B cell (primary cell): Measurements from ENCODE around the gene PDE6A. TPM values are rescaled to one million over a fixed set of nuclear protein-coding genes. Genes with fewer than 3 reads are reported as not detected.

Source experiments
- ATAC-seq: fragments of 200-7000 bp; cut with Tn5 transposase; one replicate; pipeline ENCODE4 v1.10.0; 2021; ENCODE audit warnings: low read depth, mild to moderate bottlenecking, moderate number of reproducible peaks, moderate library complexity
- CTCF ChIA-PET: fragments of 350-600 bp; sonication (Branson Sonifier 250); formaldehyde crosslinking; loops from one replicate; lab custom pipeline; 2021; ENCODE audit warnings: antibody characterized with exemption, inconsistent platforms; lab: Charles Lee
- POLR2A ChIA-PET: fragments of 350-600 bp; sonication (Branson Sonifier 250); formaldehyde crosslinking; loops from one replicate; lab custom pipeline; 2021; ENCODE audit warnings: antibody characterized with exemption; lab: Charles Lee
- DNase-seq: peaks from one replicate; pipeline ENCODE4 v3.0.0; 2013
- H2AFZ ChIP-seq: 2 replicates; pipeline ENCODE4 v1.6.1; 2012; ENCODE audit warnings: mild to moderate bottlenecking, low read depth, low read length; ENCODE audit not compliant: insufficient read depth, poor library complexity, severe bottlenecking
- H3K27ac ChIP-seq, 2 donors: 1 replicate in 1 of 2; 2 replicates in 1 of 2; pipeline ENCODE4 v1.5.1; 2012 to 2013; ENCODE audit warnings: low read length in 2 of 2, mild to moderate bottlenecking in 2 of 2, moderate library complexity in 1 of 2
- H3K27me3 ChIP-seq, 4 experiments: fragments of 200-600 bp in 1 of 4; sonication (generic) in 1 of 4; replicated peaks in 1 of 4; 1 replicate in 2 of 4; 2 replicates in 2 of 4; pipeline versions ENCODE4 v1.6.1 to v1.7.0; 2013 to 2016; ENCODE audit warnings: low read length in 3 of 4, mild to moderate bottlenecking in 2 of 4, mixed read lengths in 1 of 4, moderate library complexity in 1 of 4; ENCODE audit not compliant: insufficient read depth in 4 of 4, control insufficient read depth in 3 of 4; ENCODE audit errors: control extremely low read depth in 1 of 4
- H3K36me3 ChIP-seq, 2 experiments: replicated peaks in 1 of 2; 1 replicate in 1 of 2; 2 replicates in 1 of 2; pipeline versions ENCODE4 v1.6.1 to v1.7.1; 2013; ENCODE audit warnings: low read length in 1 of 2; ENCODE audit not compliant: insufficient read depth in 2 of 2, control insufficient read depth in 1 of 2; ENCODE audit errors: control extremely low read depth in 1 of 2, extremely low read depth in 1 of 2
- H3K4me1 ChIP-seq, 2 donors: fragments of 200-600 bp in 1 of 2; sonication (generic) in 1 of 2; 1 replicate in 1 of 2; 2 replicates in 1 of 2; pipeline versions ENCODE4 v1.5.1 to v1.6.1; 2013 to 2017; ENCODE audit warnings: low read length in 2 of 2; ENCODE audit not compliant: control insufficient read depth in 2 of 2, insufficient read depth in 2 of 2
- H3K4me2 ChIP-seq: replicated peaks from 2 replicates; pipeline ENCODE3; 2012; ENCODE audit warnings: mild to moderate bottlenecking, low read depth, low read length; ENCODE audit not compliant: poor library complexity, severe bottlenecking
- H3K4me3 ChIP-seq, 5 experiments: fragments of 200-600 bp in 1 of 5; sonication (generic) in 1 of 5; 1 replicate in 3 of 5; 2 replicates in 2 of 5; pipeline versions ENCODE4 v1.5.1 to v1.7.0; 2011 to 2016; ENCODE audit warnings: low read length in 4 of 5, mild to moderate bottlenecking in 4 of 5, low read depth in 2 of 5, control low read depth in 1 of 5, moderate library complexity in 1 of 5; ENCODE audit not compliant: insufficient read depth in 1 of 5; ENCODE audit errors: control extremely low read depth in 1 of 5, extremely low read depth in 1 of 5
- H3K79me2 ChIP-seq: fragments of 200-600 bp; sonication (generic); one replicate; pipeline ENCODE4 v1.6.0; 2016; ENCODE audit warnings: low read length; ENCODE audit not compliant: control insufficient read depth, insufficient read depth
- H3K9ac ChIP-seq: fragments of 200-600 bp; sonication (generic); 2 replicates; pipeline ENCODE4 v1.6.1; 2017; ENCODE audit warnings: mild to moderate bottlenecking, low read length, moderate library complexity
- H3K9me3 ChIP-seq, 3 donors: one replicate each; pipeline versions ENCODE4 v1.6.1 to v1.7.1; 2013; ENCODE audit warnings: low read length in 2 of 3; ENCODE audit not compliant: control insufficient read depth in 2 of 3, insufficient read depth in 1 of 3; ENCODE audit errors: control extremely low read depth in 1 of 3
- H4K20me1 ChIP-seq: 2 replicates; pipeline ENCODE4 v1.6.0; 2012; ENCODE audit warnings: mild to moderate bottlenecking, low read length; ENCODE audit not compliant: insufficient read depth, control insufficient read depth, poor library complexity, severe bottlenecking
- H3K27ac Mint-ChIP-seq: one replicate; pipeline ENCODE4 v1.8.0; 2021; ENCODE audit warnings: mixed read lengths
- H3K27me3 Mint-ChIP-seq: one replicate; pipeline ENCODE4 v1.8.0; 2021; ENCODE audit warnings: mixed read lengths
- H3K4me1 Mint-ChIP-seq: one replicate; pipeline ENCODE4 v1.8.0; 2021; ENCODE audit warnings: mixed read lengths
- H3K4me3 Mint-ChIP-seq: one replicate; pipeline ENCODE4 v1.8.0; 2021; ENCODE audit warnings: mixed read lengths
- H3K9me3 Mint-ChIP-seq: one replicate; pipeline ENCODE4 v1.8.0; 2022; ENCODE audit warnings: mixed read lengths; ENCODE audit not compliant: insufficient read depth
- EZH2 ChIP-seq: IDR thresholded peaks from 2 replicates; pipeline ENCODE4 v1.6.1; 2012; ENCODE audit warnings: borderline replicate concordance, low read depth, mild to moderate bottlenecking, moderate library complexity, low read length; ENCODE audit not compliant: insufficient read depth, poor library complexity, severe bottlenecking
- WGBS: methylation state at CpG from one replicate; pipeline ENCODE4 v1.1.5; 2013; ENCODE audit warnings: missing lambda C conversion rate; ENCODE audit not compliant: insufficient coverage; 5-methylcytosine and 5-hydroxymethylcytosine counted together
- intact Hi-C: fragments of 100-400 bp; cut with micrococcal nuclease; formaldehyde crosslinking; loops from one replicate; pipeline ENCODE4 v1.10.0; 2022
- polyA plus RNA-seq: library from polyadenylated mRNA; depleted of rRNA; stranded (reverse); fragments of >200 nt; gene quantifications from 2 replicates; pipeline ENCODE4 v1.2.3, GENCODE V29; 2012
- total RNA-seq, 2 donors: library from RNA; stranded (reverse); fragments of 120-200 nt in 1 of 2; gene quantifications; 1 replicate in 1 of 2; 2 replicates in 1 of 2; pipeline versions ENCODE4 v1.2.3 to v1.2.4, GENCODE V29; 2013 to 2022
- TF ChIP-seq, protein P1 (sequence below): fragments of 200-600 bp; IDR thresholded peaks from one replicate; pipeline ENCODE4 v1.8.0; 2022; ENCODE audit warnings: antibody characterized with exemption, mild to moderate bottlenecking

PDE6A gene
- total and polyA plus RNA-seq, 2 donors (not counting 1 experiment from before 2014, with no cell fraction given): not detected

DNA sequence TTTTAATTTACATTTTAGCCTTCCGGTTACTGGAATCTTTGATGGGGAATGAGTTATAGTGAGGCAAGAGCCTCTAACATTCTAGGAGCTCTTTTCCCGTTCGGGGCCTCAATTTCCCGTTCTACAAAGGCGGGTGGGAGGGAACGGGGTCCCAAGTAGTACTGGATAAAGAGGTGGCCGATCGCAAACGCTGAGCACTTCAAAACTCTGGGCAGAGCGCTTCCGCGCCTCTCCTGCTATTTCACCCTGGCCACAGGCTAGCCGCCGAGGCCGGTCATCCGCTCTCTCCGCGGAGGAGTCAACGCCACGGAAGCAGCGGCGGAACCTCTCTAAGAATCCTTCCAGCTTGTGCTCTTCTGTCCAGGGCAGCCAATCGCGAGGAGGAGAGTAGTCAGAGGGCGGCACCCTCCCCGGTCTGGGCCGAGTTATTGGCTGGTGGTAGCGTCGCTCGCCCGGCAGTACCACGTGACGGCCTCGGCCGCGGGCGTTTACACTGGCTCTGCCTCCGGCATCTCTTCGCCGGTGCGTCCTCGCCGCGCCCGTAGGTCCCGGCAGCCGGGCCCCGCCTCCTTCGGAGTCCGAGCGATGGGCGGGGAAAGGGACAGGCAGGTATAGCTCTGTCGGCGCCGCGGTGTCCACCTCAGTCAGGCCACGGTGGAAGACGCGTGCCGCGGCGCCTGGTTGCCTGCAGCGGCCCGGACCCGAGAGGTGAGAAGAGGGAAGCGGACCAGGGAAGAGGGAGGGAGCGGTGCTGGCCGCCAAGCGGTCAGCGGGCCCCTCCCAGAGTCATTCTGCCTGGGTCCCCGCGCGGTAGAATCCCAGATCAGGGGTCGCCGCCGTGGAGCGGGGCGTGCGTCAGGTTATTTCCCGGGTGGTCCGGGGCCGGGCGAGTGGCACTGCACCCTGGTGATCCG lies 15.9 kb upstream of the PDE6A start, which contains the start of gene SLC26A2:
SLC26A2 (plus strand) TSS at position 487 of the 914 bp plus-strand sequence. CDS start 16,895 bp downstream, outside the sequence.
- H3K9me3 ChIP-seq: no peaks in the 10 kb centered on the region
- POLR2A ChIA-PET: interaction anchor here (1.3 to 2.3 kb wide), 2 partner anchors 39 to 40 kb away, joined by 3 to 9 read pairs; partner anchors contain the start of genes HMGXB3 and TIGD6
- no peaks in the 10 kb centered on the region for H3K36me3 ChIP-seq
- Mint-ChIP-seq H3K27me3 (no peaks in the 10 kb centered on the region), H3K27ac (peak within 1 kb of the TSS; percentile 96), H3K9me3 (no peaks in the 10 kb centered on the region), H3K4me1 (peaks cover 29% of the 10 kb centered on the region), H3K4me3 (peak within 1 kb of the TSS; percentile 93)
- CTCF ChIA-PET: interaction anchor here (0.8 to 2.0 kb wide), 14 partner anchors 12 to 342 kb away, joined by 3 to 9 read pairs (median 4); no protein-coding TSS in a partner anchor
- no peaks in the 10 kb centered on the region for H4K20me1 ChIP-seq
- ATAC-seq (peak; percentile 97), DNase-seq (peak; percentile 95)
- intact Hi-C loops: loop anchor here (1.0 to 10.0 kb wide), 4 partner anchors 40 to 1294 kb away; partner anchors contain the start of genes CD74, CSNK1A1, GM2A and HMGXB3
- H3K4me3 ChIP-seq: peak within 1 kb of the TSS; percentile 54 to 85 (median 79)
- H3K4me2 ChIP-seq: peak within 1 kb of the TSS; percentile 83
- peak within 1 kb of the TSS; percentile 92 for H2AFZ ChIP-seq
- under 1% methylated on average over 83 of the region's 84 CpGs for WGBS
- no peak for TF ChIP-seq EZH2
- TF ChIP-seq, protein P1, sequence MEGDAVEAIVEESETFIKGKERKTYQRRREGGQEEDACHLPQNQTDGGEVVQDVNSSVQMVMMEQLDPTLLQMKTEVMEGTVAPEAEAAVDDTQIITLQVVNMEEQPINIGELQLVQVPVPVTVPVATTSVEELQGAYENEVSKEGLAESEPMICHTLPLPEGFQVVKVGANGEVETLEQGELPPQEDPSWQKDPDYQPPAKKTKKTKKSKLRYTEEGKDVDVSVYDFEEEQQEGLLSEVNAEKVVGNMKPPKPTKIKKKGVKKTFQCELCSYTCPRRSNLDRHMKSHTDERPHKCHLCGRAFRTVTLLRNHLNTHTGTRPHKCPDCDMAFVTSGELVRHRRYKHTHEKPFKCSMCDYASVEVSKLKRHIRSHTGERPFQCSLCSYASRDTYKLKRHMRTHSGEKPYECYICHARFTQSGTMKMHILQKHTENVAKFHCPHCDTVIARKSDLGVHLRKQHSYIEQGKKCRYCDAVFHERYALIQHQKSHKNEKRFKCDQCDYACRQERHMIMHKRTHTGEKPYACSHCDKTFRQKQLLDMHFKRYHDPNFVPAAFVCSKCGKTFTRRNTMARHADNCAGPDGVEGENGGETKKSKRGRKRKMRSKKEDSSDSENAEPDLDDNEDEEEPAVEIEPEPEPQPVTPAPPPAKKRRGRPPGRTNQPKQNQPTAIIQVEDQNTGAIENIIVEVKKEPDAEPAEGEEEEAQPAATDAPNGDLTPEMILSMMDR: no peak
- no peaks in the 10 kb centered on the region for H3K27me3 ChIP-seq
- peaks cover 11% of the 10 kb centered on the region for H3K79me2 ChIP-seq
- H3K9ac ChIP-seq: peak within 1 kb of the TSS; percentile 79
- peak within 1 kb of the TSS; percentile 74 to 81 for H3K27ac ChIP-seq
- peaks cover 20% of the 10 kb centered on the region in 2 donors for H3K4me1 ChIP-seq
